NCI-H2029 (cell line): ENCODE data around the gene SSR4.
"Not testable (repeated sequence)": the region's sequence is repeated elsewhere in the genome, so short reads cannot be mapped to it uniquely, and the experiment has no call there.

Experiments
- DNase-seq: peaks from one replicate; lab custom pipeline; 2025; lab: John Stamatoyannopoulos, UW

Gene SSR4

GRCh38 chrX:153794018-153794896, at the start of gene SSR4, which contains the start of gene IDH3G:
SSR4 (plus strand) TSS chrX:153794668; CDS start chrX:153794688, 20 bp downstream.
IDH3G (minus strand) TSS chrX:153794375; CDS start chrX:153794326, 49 bp downstream.
- peak; percentile 88 for DNase-seq

GRCh38 chrX:153745067-153745433, 49.4 kb upstream of the SSR4 start:
- not testable (repeated sequence) for DNase-seq

- DNase-seq, result no peak
These were observed 48.1 kb upstream of the SSR4 start for GRCh38 chrX:153746359-153746758.

GRCh38 chrX:153746991-153747390, 47.5 kb upstream of the SSR4 start:
- not testable (repeated sequence) for DNase-seq

GRCh38 chrX:153749017-153749416, 45.5 kb upstream of the SSR4 start:
- not testable (repeated sequence) for DNase-seq

GRCh38 chrX:153750127-153750774, 44.2 kb upstream of the SSR4 start:
- DNase-seq, result no peak

GRCh38 chrX:153755136-153755535, 39.3 kb upstream of the SSR4 start:
- DNase-seq, result no peak

- no peak for DNase-seq
These were observed 32.6 kb upstream of the SSR4 start for GRCh38 chrX:153761863-153762262.

GRCh38 chrX:153762626-153763173, 31.8 kb upstream of the SSR4 start:
- DNase-seq, result no peak

GRCh38 chrX:153763298-153763932, 31.1 kb upstream of the SSR4 start:
- no peak for DNase-seq

GRCh38 chrX:153763989-153764755, 30.3 kb upstream of the SSR4 start, which contains the start of gene PLXNB3:
PLXNB3 (plus strand) TSS chrX:153764249; CDS start chrX:153765536, 1,287 bp downstream.
- peak; percentile 66 for DNase-seq

- DNase-seq, result no peak
These were observed 29.7 kb upstream of the SSR4 start for GRCh38 chrX:153764786-153765137.

- DNase-seq, result no peak
These were observed 29.1 kb upstream of the SSR4 start for GRCh38 chrX:153765138-153766079.

GRCh38 chrX:153766098-153766817, 28.2 kb upstream of the SSR4 start:
- no peak for DNase-seq

GRCh38 chrX:153766871-153767673, 27.4 kb upstream of the SSR4 start:
- no peak for DNase-seq

- DNase-seq, result no peak
These were observed 26.8 kb upstream of the SSR4 start for GRCh38 chrX:153767674-153768055.

GRCh38 chrX:153768311-153769157, 25.9 kb upstream of the SSR4 start:
- DNase-seq, result no peak
